GM12864 (cell line): ENCODE data around the gene TTC33.

Experiments used
- DNase-seq: peaks from one replicate; pipeline ENCODE4 v3.0.0-alpha.2; 2011; ENCODE audit warnings: low read depth
- H3K4me3 ChIP-seq: 2 replicates; pipeline ENCODE4 v1.5.1; 2011; ENCODE audit warnings: mild to moderate bottlenecking, low read depth, low read length, control low read depth
- CTCF ChIP-seq: IDR thresholded peaks from 2 replicates; pipeline ENCODE4 v1.5.1; 2011; ENCODE audit warnings: low read depth, mild to moderate bottlenecking, moderate library complexity, low read length, control low read depth, inconsistent platforms; ENCODE audit errors: missing control alignments

The TTC33 gene

DNA sequence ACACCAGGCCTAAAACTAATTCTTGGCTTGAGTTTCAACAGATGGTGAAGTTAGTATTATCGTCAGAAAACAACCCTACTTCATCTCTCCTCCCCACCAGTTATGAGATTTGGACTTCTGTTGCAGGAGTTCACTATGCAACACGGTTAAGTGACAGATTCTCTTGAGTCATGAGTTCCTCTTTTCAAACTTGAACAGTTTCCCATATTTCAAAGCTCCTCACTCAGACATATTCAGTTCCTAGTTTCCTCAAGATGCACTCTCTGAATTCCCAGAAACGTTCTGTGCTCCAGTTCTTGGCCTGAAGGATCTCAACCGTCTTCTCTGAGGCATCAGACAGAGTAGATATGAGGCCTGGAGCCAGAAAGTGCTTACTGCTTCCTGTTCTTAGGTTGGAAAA is 83.3 kb downstream of the TTC33 start:
- DNase-seq = no peak
- TF ChIP-seq CTCF = no peak
- no peak overlapping the region for H3K4me3 ChIP-seq

GRCh38 chr5:40669606-40670390 is 86.0 kb downstream of the TTC33 start:
- DNase-seq = no peak
- no peak overlapping the region for H3K4me3 ChIP-seq
- no peak for TF ChIP-seq CTCF

GRCh38 chr5:40667161-40667663 is 88.5 kb downstream of the TTC33 start:
- H3K4me3 ChIP-seq = no peak overlapping the region
- TF ChIP-seq CTCF = no peak
- DNase-seq = no peak

- no peak for DNase-seq
- no peak overlapping the region for H3K4me3 ChIP-seq
- no peak for TF ChIP-seq CTCF
These were observed 89.1 kb downstream of the TTC33 start for GRCh38 chr5:40666657-40667056.

DNA sequence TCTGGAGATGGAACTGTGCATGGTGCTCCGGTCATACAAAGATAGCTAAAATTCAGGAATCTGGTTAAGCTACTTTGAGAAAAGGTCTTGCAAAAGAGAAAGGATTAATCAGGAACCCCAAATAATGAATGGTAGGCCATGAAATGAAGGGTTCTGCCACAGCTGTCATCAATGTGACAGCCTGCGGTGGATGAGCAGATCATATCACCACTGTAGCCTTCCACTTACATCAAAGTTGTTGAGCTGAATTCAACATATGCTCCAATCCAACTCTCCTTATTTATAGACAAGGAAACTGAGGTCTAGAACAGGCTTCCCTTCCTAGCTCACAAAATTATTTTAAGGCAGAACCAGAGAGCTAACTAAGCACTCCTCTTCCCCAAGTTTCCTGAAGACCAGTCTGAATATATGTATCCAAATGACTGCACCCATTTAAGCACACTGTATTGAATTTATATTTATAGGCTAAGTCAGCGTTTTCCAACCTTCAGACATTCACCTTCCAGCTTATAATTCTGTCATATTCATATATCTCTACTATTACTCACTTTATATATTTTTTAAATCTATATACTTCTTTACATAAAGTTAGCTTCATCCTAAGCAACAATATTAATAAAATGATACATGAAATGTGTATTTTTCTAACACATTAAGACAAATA is 90.0 kb downstream of the TTC33 start:
- no peak for TF ChIP-seq CTCF
- DNase-seq = no peak
- no peak overlapping the region for H3K4me3 ChIP-seq

DNA sequence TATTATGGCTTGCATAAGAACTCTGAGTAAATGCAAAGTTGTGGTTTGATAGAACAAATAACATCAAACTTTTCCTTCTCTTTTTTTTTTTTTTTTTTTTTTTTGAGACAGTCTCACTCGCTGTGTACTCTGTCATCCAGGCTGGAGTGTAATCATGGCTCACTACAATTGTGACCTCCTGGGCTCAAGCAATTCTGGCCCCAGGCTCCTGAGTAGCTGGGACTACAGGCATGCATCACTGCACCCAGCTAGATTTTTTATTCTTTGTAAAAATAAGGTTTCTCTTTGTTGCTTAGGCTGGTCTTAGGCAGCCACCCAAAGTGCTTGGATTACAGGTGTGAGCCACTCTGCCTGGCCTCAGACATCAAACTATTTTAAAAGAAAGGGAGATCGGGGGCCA is 95.0 kb downstream of the TTC33 start:
- H3K4me3 ChIP-seq = no peak overlapping the region
- DNase-seq = no peak
- TF ChIP-seq CTCF = no peak
